ENCODE results near the gene PACC1. TPM values are rescaled to one million over a fixed set of nuclear protein-coding genes. Genes with fewer than 3 reads are reported as not detected.
"Not testable (repeated sequence)": the region's sequence is repeated elsewhere in the genome, so short reads cannot be mapped to it uniquely, and the experiment has no call there.

Gene PACC1
- total and polyA plus RNA-seq, 2 donors (not counting 3 experiments of a cell fraction or from before 2014, with no cell fraction given), result 21.0 to 22.3 TPM

GRCh38 chr1:212323066-212323465, 91.6 kb downstream of the PACC1 start:
- H3K4me3 ChIP-seq (replicated peaks in 1 of 3; ENCODE audit: insufficient read depth in 1 of 3, low read depth in 1 of 3, low read length in 3 of 3), result no peak overlapping the region
- no peak for FAIRE-seq
- ChIA-PET CTCF (interaction anchor here (1.2 to 1.7 kb wide), 3 partner anchors 11 to 45 kb away, joined by 3 to 4 read pairs (median 3); no protein-coding TSS in a partner anchor), POLR2A (no interaction called here)
- no peak overlapping the region for H3K9ac ChIP-seq (replicated peaks; ENCODE audit: extremely low read depth, insufficient read depth, low read length)
- H2AFZ ChIP-seq (ENCODE audit: low read depth, low read length), result no peak overlapping the region
- no peak for DNase-seq (ENCODE audit: low read depth, low spot score)
- no peaks in the 10 kb centered on the region for H3K36me3 ChIP-seq (ENCODE audit: control insufficient read depth in 2 of 2, extremely low read depth in 1 of 2, insufficient read depth in 2 of 2, low read length in 2 of 2)
- BruUV-seq (replicated peaks), result no TSS peak
- intact Hi-C loops (cut with micrococcal nuclease) (no loop called here), dilution Hi-C loops (cut with MboI; ENCODE audit: extremely low pct_ligation_motif_present, low sequenced_read_pairs) (no loop called here)
- no peak for TF ChIP-seq MYC (IDR thresholded peaks at IDR 0.05; ENCODE audit: low read depth, low read length)
- no peaks in the 10 kb centered on the region for H3K4me1 ChIP-seq (ENCODE audit: control insufficient read depth, extremely low read depth, insufficient read depth, low read length)
- no peaks in the 10 kb centered on the region for H3K9me1 ChIP-seq (replicated peaks; ENCODE audit: control insufficient read depth, extremely low read depth, insufficient read depth, low read length)
- no peak overlapping the region for H3K4me2 ChIP-seq (ENCODE audit: insufficient read depth, low read length)
- H4K20me1 ChIP-seq (replicated peaks; ENCODE audit: control insufficient read depth, extremely low read depth, insufficient read depth, low read length), result no peaks in the 10 kb centered on the region
- no peaks in the 10 kb centered on the region for H3K9me3 ChIP-seq (replicated peaks; ENCODE audit: control insufficient read depth, insufficient read depth, low read length)
- no peaks in the 10 kb centered on the region for H3K27me3 ChIP-seq (ENCODE audit: control insufficient read depth in 2 of 2, insufficient read depth in 2 of 2, low read length in 2 of 2)
- peaks cover 4% of the 10 kb centered on the region for H3K79me2 ChIP-seq (ENCODE audit: control insufficient read depth, insufficient read depth, low read length)
- H3K27ac ChIP-seq (ENCODE audit: insufficient read depth, low read depth, low read length), result no peak overlapping the region

GRCh38 chr1:212321031-212321430, 93.7 kb downstream of the PACC1 start:
- H3K4me1 ChIP-seq (ENCODE audit: control insufficient read depth, extremely low read depth, insufficient read depth, low read length); dilution Hi-C loops (cut with MboI; ENCODE audit: extremely low pct_ligation_motif_present, low sequenced_read_pairs); POLR2A ChIA-PET; H3K4me3 ChIP-seq (replicated peaks in 1 of 3; ENCODE audit: insufficient read depth in 1 of 3, low read depth in 1 of 3, low read length in 3 of 3); H3K9me3 ChIP-seq (replicated peaks; ENCODE audit: control insufficient read depth, insufficient read depth, low read length); intact Hi-C loops (cut with micrococcal nuclease); H3K9me1 ChIP-seq (replicated peaks; ENCODE audit: control insufficient read depth, extremely low read depth, insufficient read depth, low read length); H3K9ac ChIP-seq (replicated peaks; ENCODE audit: extremely low read depth, insufficient read depth, low read length); H3K36me3 ChIP-seq (ENCODE audit: control insufficient read depth in 2 of 2, extremely low read depth in 1 of 2, insufficient read depth in 2 of 2, low read length in 2 of 2); H4K20me1 ChIP-seq (replicated peaks; ENCODE audit: control insufficient read depth, extremely low read depth, insufficient read depth, low read length); H3K4me2 ChIP-seq (ENCODE audit: insufficient read depth, low read length); DNase-seq (ENCODE audit: low read depth, low spot score); H2AFZ ChIP-seq (ENCODE audit: low read depth, low read length); BruUV-seq (replicated peaks); H3K27me3 ChIP-seq (ENCODE audit: control insufficient read depth in 2 of 2, insufficient read depth in 2 of 2, low read length in 2 of 2); H3K27ac ChIP-seq (ENCODE audit: insufficient read depth, low read depth, low read length); CTCF ChIA-PET; FAIRE-seq: not testable (repeated sequence)
- H3K79me2 ChIP-seq (ENCODE audit: control insufficient read depth, insufficient read depth, low read length), result peaks cover 11% of the 10 kb centered on the region
